HG03558 (cell line): ENCODE results near the gene FIGLA.

Source experiments
- ATAC-seq: cut with Tn5 transposase; IDR thresholded peaks from one replicate; pipeline ENCODE4 v1.9.1; 2021; ENCODE audit warnings: moderate number of reproducible peaks; ENCODE audit not compliant: unreplicated experiment; ENCODE audit errors: extremely low read depth

Gene FIGLA

GRCh38 chr2:70777450-70777849 lies 13.0 kb downstream of the FIGLA start:
- no peak for ATAC-seq

- no peak for ATAC-seq
Observed at GRCh38 chr2:70776266-70776665, 14.2 kb downstream of the FIGLA start.

GRCh38 chr2:70775141-70775540 lies 15.3 kb downstream of the FIGLA start:
- no peak for ATAC-seq

GRCh38 chr2:70772486-70773155 lies 17.8 kb downstream of the FIGLA start:
- no peak for ATAC-seq

- no peak for ATAC-seq
Observed at GRCh38 chr2:70771446-70771845, 19.0 kb downstream of the FIGLA start.

GRCh38 chr2:70769450-70769849 lies 21.0 kb downstream of the FIGLA start:
- no peak for ATAC-seq

GRCh38 chr2:70768590-70769085 lies 21.8 kb downstream of the FIGLA start:
- no peak for ATAC-seq

- no peak for ATAC-seq
Observed at GRCh38 chr2:70767699-70768589, 22.5 kb downstream of the FIGLA start, which contains the start of gene ADD2. Gene ADD2, minus strand, starts transcription at chr2:70768200. Its CDS starts 61,792 bp downstream, at chr2:70706408.

GRCh38 chr2:70767079-70767698 lies 23.3 kb downstream of the FIGLA start:
- no peak for ATAC-seq

- no peak for ATAC-seq
Observed at GRCh38 chr2:70766357-70767078, 23.9 kb downstream of the FIGLA start.

GRCh38 chr2:70765507-70765906 lies 24.9 kb downstream of the FIGLA start:
- ATAC-seq, result no peak

- no peak for ATAC-seq
Observed at GRCh38 chr2:70759446-70759845, 31.0 kb downstream of the FIGLA start.

GRCh38 chr2:70757966-70758365 lies 32.5 kb downstream of the FIGLA start:
- no peak for ATAC-seq

GRCh38 chr2:70757360-70757759 lies 33.1 kb downstream of the FIGLA start:
- ATAC-seq, result no peak

- ATAC-seq, result no peak
Observed at GRCh38 chr2:70756128-70756527, 34.3 kb downstream of the FIGLA start.

- ATAC-seq, result no peak
Observed at GRCh38 chr2:70753902-70754301, 36.5 kb downstream of the FIGLA start.

- ATAC-seq, result no peak
Observed at GRCh38 chr2:70753031-70753430, 37.4 kb downstream of the FIGLA start.

GRCh38 chr2:70752396-70752795 lies 38.0 kb downstream of the FIGLA start:
- no peak for ATAC-seq

GRCh38 chr2:70751881-70752280 lies 38.6 kb downstream of the FIGLA start:
- no peak for ATAC-seq

GRCh38 chr2:70750320-70750719 lies 40.1 kb downstream of the FIGLA start:
- no peak for ATAC-seq
